HEK293 (cell line): ENCODE results near the gene NFKBIL1.
A peak's percentile ranks its signal among the peaks of the same experiment; 100 is the strongest.

ENCODE experiments used
- EGR2 ChIP-seq: fragments of 450-650 bp; formaldehyde crosslinking; IDR thresholded peaks from 2 replicates; pipeline ENCODE4 v1.5.1; 2016; ENCODE audit warnings: low read depth, missing biosample characterization, missing genetic modification characterization
- GFI1B ChIP-seq: fragments of 450-650 bp; formaldehyde crosslinking; IDR thresholded peaks from 2 replicates; pipeline ENCODE4 v1.5.1; 2016; ENCODE audit warnings: missing biosample characterization, missing genetic modification characterization
- KLF8 ChIP-seq: fragments of 450-650 bp; formaldehyde crosslinking; IDR thresholded peaks from 2 replicates; pipeline ENCODE4 v1.5.1; 2016; ENCODE audit warnings: missing biosample characterization, missing genetic modification characterization
- OSR2 ChIP-seq: fragments of 450-650 bp; formaldehyde crosslinking; IDR thresholded peaks from 2 replicates; pipeline ENCODE4 v1.5.1; 2016; ENCODE audit warnings: missing biosample characterization, missing genetic modification characterization
- PBX3 ChIP-seq: sonication (generic); formaldehyde crosslinking; IDR thresholded peaks from 2 replicates; pipeline ENCODE4 v1.8.1; 2022; ENCODE audit warnings: mild to moderate bottlenecking, moderate library complexity, missing genetic modification reagents
- PRDM6 ChIP-seq: fragments of 450-650 bp; formaldehyde crosslinking; IDR thresholded peaks from 2 replicates; pipeline ENCODE4 v1.5.1; 2017; ENCODE audit warnings: missing biosample characterization, missing genetic modification characterization
- TCF7L2 ChIP-seq: IDR thresholded peaks from 2 replicates; pipeline ENCODE4 v1.6.1; 2011; ENCODE audit warnings: low read depth, mild to moderate bottlenecking, inconsistent platforms, low read length, moderate library complexity, borderline replicate concordance
- ZBTB26 ChIP-seq: fragments of 450-650 bp; formaldehyde crosslinking; optimal IDR thresholded peaks from 2 replicates; pipeline ENCODE3; 2016; ENCODE audit warnings: missing biosample characterization, mild to moderate bottlenecking, missing genetic modification characterization
- ZBTB44 ChIP-seq: fragments of 450-650 bp; IDR thresholded peaks from 2 replicates; pipeline ENCODE4 v1.5.1; 2018; ENCODE audit warnings: missing biosample characterization, mild to moderate bottlenecking, missing genetic modification characterization
- ZBTB48 ChIP-seq: fragments of 450-650 bp; formaldehyde crosslinking; IDR thresholded peaks from 2 replicates; pipeline ENCODE4 v1.5.1; 2016; ENCODE audit warnings: missing biosample characterization, missing genetic modification characterization
- ZFHX2 ChIP-seq: fragments of 450-650 bp; formaldehyde crosslinking; conservative IDR thresholded peaks from 2 replicates; pipeline ENCODE4 v1.5.1; 2016; ENCODE audit warnings: missing biosample characterization, missing genetic modification characterization
- ZNF132 ChIP-seq: fragments of 450-650 bp; formaldehyde crosslinking; IDR thresholded peaks from 2 replicates; pipeline ENCODE4 v1.5.1; 2017; ENCODE audit warnings: missing biosample characterization, missing genetic modification characterization, borderline replicate concordance
- ZNF16 ChIP-seq: fragments of 450-650 bp; formaldehyde crosslinking; IDR thresholded peaks from 2 replicates; pipeline ENCODE4 v1.5.1; 2016; ENCODE audit warnings: low read depth, missing biosample characterization, missing genetic modification characterization
- ZNF169 ChIP-seq: fragments of 450-650 bp; formaldehyde crosslinking; IDR thresholded peaks from 2 replicates; pipeline ENCODE4 v1.5.1; 2016; ENCODE audit warnings: missing biosample characterization, missing genetic modification characterization
- ZNF202 ChIP-seq: fragments of 450-650 bp; formaldehyde crosslinking; IDR thresholded peaks from 2 replicates; pipeline ENCODE4 v1.5.1; 2016; ENCODE audit warnings: missing biosample characterization, missing genetic modification characterization, borderline replicate concordance
- ZNF335 ChIP-seq: fragments of 450-650 bp; formaldehyde crosslinking; conservative IDR thresholded peaks from 2 replicates; pipeline ENCODE4 v1.5.1; 2016; ENCODE audit warnings: missing biosample characterization, missing genetic modification characterization
- ZNF416 ChIP-seq: fragments of 450-650 bp; formaldehyde crosslinking; IDR thresholded peaks from 2 replicates; pipeline ENCODE4 v1.5.1; 2016; ENCODE audit warnings: missing biosample characterization, missing genetic modification characterization
- ZNF48 ChIP-seq: fragments of 450-650 bp; formaldehyde crosslinking; IDR thresholded peaks from 2 replicates; pipeline ENCODE4 v1.5.1; 2016; ENCODE audit warnings: missing biosample characterization, missing genetic modification characterization
- ZNF510 ChIP-seq: fragments of 450-650 bp; formaldehyde crosslinking; IDR thresholded peaks from 2 replicates; pipeline ENCODE4 v1.5.1; 2018; ENCODE audit warnings: mild to moderate bottlenecking, missing genetic modification characterization, missing biosample characterization; ENCODE audit not compliant: insufficient replicate concordance
- ZNF585B ChIP-seq: fragments of 450-650 bp; formaldehyde crosslinking; IDR thresholded peaks from 2 replicates; pipeline ENCODE4 v1.5.1; 2016; ENCODE audit warnings: missing biosample characterization, missing genetic modification characterization
- ZNF600 ChIP-seq: fragments of 450-650 bp; formaldehyde crosslinking; IDR thresholded peaks from 2 replicates; pipeline ENCODE4 v1.5.1; 2016; ENCODE audit warnings: missing biosample characterization, missing genetic modification characterization
- ZNF623 ChIP-seq: fragments of 450-650 bp; formaldehyde crosslinking; IDR thresholded peaks from 2 replicates; pipeline ENCODE4 v1.5.1; 2016; ENCODE audit warnings: missing biosample characterization, missing genetic modification characterization
- ZNF639 ChIP-seq: fragments of 450-650 bp; formaldehyde crosslinking; IDR thresholded peaks from 2 replicates; pipeline ENCODE4 v1.5.1; 2016; ENCODE audit warnings: missing biosample characterization, missing genetic modification characterization
- ZNF777 ChIP-seq: fragments of 450-650 bp; formaldehyde crosslinking; IDR thresholded peaks from 2 replicates; pipeline ENCODE4 v1.5.1; 2017; ENCODE audit warnings: missing biosample characterization, missing genetic modification characterization, borderline replicate concordance
- ZSCAN4 ChIP-seq: fragments of 450-650 bp; formaldehyde crosslinking; IDR thresholded peaks from 2 replicates; pipeline ENCODE4 v1.5.1; 2017; ENCODE audit warnings: missing biosample characterization, missing genetic modification characterization
- TF ChIP-seq, protein P1 (sequence below): fragments of 450-650 bp; formaldehyde crosslinking; IDR thresholded peaks from 2 replicates; pipeline ENCODE4 v1.5.1; 2016; ENCODE audit warnings: missing biosample characterization, missing genetic modification characterization, borderline replicate concordance
- TF ChIP-seq, protein P2 (sequence below): fragments of 450-650 bp; formaldehyde crosslinking; IDR thresholded peaks from 2 replicates; pipeline ENCODE4 v1.5.1; 2016; ENCODE audit warnings: missing biosample characterization, missing genetic modification characterization

The NFKBIL1 gene

DNA sequence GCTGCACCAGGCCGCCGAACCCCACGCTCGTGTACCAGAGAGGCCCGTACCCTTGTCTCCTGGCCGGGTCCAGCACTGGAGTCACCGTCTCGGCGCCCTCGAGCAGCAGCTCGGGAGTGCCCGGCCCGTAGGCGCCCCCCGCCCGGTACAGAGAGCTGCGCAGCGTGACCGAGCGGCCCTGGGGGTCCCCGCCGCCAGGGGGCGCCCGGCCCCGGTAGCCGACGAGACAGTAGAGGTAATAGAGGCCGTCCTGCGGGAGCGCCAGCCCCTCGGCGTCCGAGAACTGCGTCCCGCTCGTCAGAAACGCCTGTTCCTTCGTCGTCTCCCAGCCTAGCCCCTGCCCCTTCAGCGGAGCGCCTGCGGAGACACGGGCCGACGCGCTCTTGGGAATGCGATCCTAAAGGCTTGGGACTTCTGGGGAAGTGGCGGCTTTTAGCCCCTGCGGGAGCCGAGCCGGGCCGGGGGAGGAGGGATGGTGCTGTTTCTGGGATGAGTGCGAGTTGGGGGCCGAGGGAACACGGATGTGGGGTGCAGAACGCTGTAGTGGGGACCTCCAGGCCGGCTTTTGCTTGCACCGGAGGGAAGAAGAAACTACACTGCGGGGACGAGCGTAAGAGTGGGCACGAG, 33.5 kb downstream of the NFKBIL1 start (continued):
- TF ChIP-seq ZBTB26 (tag by site-specific recombination) (peak; percentile 78), ZNF623 (tag by site-specific recombination) (no peak), EGR2 (no peak), PRDM6 (tag by site-specific recombination) (no peak), ZNF585B (tag by site-specific recombination) (no peak), ZNF335 (tag by site-specific recombination) (peak; percentile 77), ZNF510 (no peak), ZNF48 (tag by site-specific recombination) (no peak), GFI1B (tag by site-specific recombination) (no peak), PBX3 (CRISPR knock-in tag) (no peak), TCF7L2 (no peak), ZNF777 (tag by site-specific recombination) (0 out of 2 replicates have a peak, but pooled peaks have one; percentile 62), ZNF639 (tag by site-specific recombination) (no peak), ZBTB48 (tag by site-specific recombination) (peak; percentile 18; the same call in 1 of the 2 replicates), ZNF169 (no peak), ZNF132 (tag by site-specific recombination) (no peak), ZNF416 (tag by site-specific recombination) (no peak), ZSCAN4 (tag by site-specific recombination) (no peak), KLF8 (tag by site-specific recombination) (no peak), ZNF202 (tag by site-specific recombination) (no peak), ZBTB44 (tag by site-specific recombination) (no peak), ZNF600 (tag by site-specific recombination) (peak; percentile 70), ZNF16 (tag by site-specific recombination) (no peak), ZFHX2 (tag by site-specific recombination) (no peak), OSR2 (tag by site-specific recombination) (peak; percentile 90)
- TF ChIP-seq, protein P1, sequence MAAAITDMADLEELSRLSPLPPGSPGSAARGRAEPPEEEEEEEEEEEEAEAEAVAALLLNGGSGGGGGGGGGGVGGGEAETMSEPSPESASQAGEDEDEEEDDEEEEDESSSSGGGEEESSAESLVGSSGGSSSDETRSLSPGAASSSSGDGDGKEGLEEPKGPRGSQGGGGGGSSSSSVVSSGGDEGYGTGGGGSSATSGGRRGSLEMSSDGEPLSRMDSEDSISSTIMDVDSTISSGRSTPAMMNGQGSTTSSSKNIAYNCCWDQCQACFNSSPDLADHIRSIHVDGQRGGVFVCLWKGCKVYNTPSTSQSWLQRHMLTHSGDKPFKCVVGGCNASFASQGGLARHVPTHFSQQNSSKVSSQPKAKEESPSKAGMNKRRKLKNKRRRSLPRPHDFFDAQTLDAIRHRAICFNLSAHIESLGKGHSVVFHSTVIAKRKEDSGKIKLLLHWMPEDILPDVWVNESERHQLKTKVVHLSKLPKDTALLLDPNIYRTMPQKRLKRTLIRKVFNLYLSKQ, result no peak
- TF ChIP-seq, protein P2, sequence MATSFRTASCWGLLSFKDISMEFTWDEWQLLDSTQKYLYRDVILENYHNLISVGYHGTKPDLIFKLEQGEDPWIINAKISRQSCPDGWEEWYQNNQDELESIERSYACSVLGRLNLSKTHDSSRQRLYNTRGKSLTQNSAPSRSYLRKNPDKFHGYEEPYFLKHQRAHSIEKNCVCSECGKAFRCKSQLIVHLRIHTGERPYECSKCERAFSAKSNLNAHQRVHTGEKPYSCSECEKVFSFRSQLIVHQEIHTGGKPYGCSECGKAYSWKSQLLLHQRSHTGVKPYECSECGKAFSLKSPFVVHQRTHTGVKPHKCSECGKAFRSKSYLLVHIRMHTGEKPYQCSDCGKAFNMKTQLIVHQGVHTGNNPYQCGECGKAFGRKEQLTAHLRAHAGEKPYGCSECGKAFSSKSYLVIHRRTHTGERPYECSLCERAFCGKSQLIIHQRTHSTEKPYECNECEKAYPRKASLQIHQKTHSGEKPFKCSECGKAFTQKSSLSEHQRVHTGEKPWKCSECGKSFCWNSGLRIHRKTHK, result no peak
